ENCODE results near the gene ALG5. TPM values are rescaled to one million over a fixed set of nuclear protein-coding genes. Genes with fewer than 3 reads are reported as not detected.

Gene ALG5
- polyA plus RNA-seq, 1 of the 3 experiments (the other 2 are of a cell fraction), result 24.2 TPM

- POLR2A ChIA-PET, result no interaction called here
- no peak for DNase-seq
- TF ChIP-seq NRF1 (IDR thresholded peaks at IDR 0.05; ENCODE audit: low read depth, low read length) (no peak), SIN3A (IDR thresholded peaks at IDR 0.05; ENCODE audit: borderline replicate concordance, low read depth, low read length) (no peak)
- H4K20me1 ChIP-seq (ENCODE audit: insufficient read depth), result no peaks in the 10 kb centered on the region
- H3K36me3 ChIP-seq (replicated peaks in 1 of 2; ENCODE audit: control insufficient read depth in 1 of 2, insufficient read depth in 2 of 2, low read length in 1 of 2), result peaks cover 42 to 91% of the 10 kb centered on the region in 2 experiments
- H3K79me2 ChIP-seq (ENCODE audit: insufficient read depth), result no peaks in the 10 kb centered on the region; the same call in 1 of the 2 replicates
- no peak overlapping the region for H3K27ac ChIP-seq (ENCODE audit: low read depth in 2 of 2, low read length in 1 of 2)
- no peaks in the 10 kb centered on the region for H3K4me1 ChIP-seq (ENCODE audit: control insufficient read depth in 1 of 2, insufficient read depth in 2 of 2, low read depth in 1 of 2, low read length in 1 of 2)
- no peak overlapping the region for H3K4me3 ChIP-seq (ENCODE audit: low read depth in 2 of 2, low read length in 1 of 2)
- H3F3A ChIP-seq (replicated peaks; ENCODE audit: insufficient read depth), result peaks cover 4% of the 10 kb centered on the region
- no peaks in the 10 kb centered on the region for H3K27me3 ChIP-seq (ENCODE audit: insufficient read depth)
- no peak overlapping the region for H3K9ac ChIP-seq
- H3K9me3 ChIP-seq, result no peaks in the 10 kb centered on the region; the same call in 1 of the 2 replicates
- no peaks in the 10 kb centered on the region for H3K9me2 ChIP-seq
- H3K4me2 ChIP-seq, result no peak overlapping the region
- CTCF ChIA-PET, result interaction anchor here (2.6 to 3.0 kb wide), 2 partner anchors 8 to 115 kb away, joined by 10 read pairs; no protein-coding TSS in a partner anchor
- 94% methylated on average over 1 of the region's 1 CpG for WGBS (ENCODE audit: low lambda C conversion rate)
- H2AFZ ChIP-seq (ENCODE audit: low read depth), result no peak overlapping the region
Observed at GRCh38 chr13:36973009-36973408, 26.1 kb downstream of the ALG5 start.

GRCh38 chr13:36966404-36966803 lies 32.7 kb downstream of the ALG5 start:
- Histone ChIP-seq H3K4me1 (ENCODE audit: control insufficient read depth in 1 of 2, insufficient read depth in 2 of 2, low read depth in 1 of 2, low read length in 1 of 2) (peaks cover 0 to 15% of the 10 kb centered on the region in 2 experiments; a peak in 1 of 4 replicates), H3K27me3 (ENCODE audit: insufficient read depth) (no peaks in the 10 kb centered on the region), H3F3A (replicated peaks; ENCODE audit: insufficient read depth) (peaks cover 19% of the 10 kb centered on the region), H3K36me3 (replicated peaks in 1 of 2; ENCODE audit: control insufficient read depth in 1 of 2, insufficient read depth in 2 of 2, low read length in 1 of 2) (peaks cover 62 to 77% of the 10 kb centered on the region in 2 experiments), H3K27ac (ENCODE audit: low read depth in 2 of 2, low read length in 1 of 2) (peak overlapping the region in 1 of 2 experiments; percentile 79; a peak in 2 of 4 replicates), H3K79me2 (ENCODE audit: insufficient read depth) (no peaks in the 10 kb centered on the region; the same call in 1 of the 2 replicates), H4K20me1 (ENCODE audit: insufficient read depth) (no peaks in the 10 kb centered on the region), H3K9me3 (no peaks in the 10 kb centered on the region), H2AFZ (ENCODE audit: low read depth) (no peak overlapping the region), H3K4me3 (ENCODE audit: low read depth in 2 of 2, low read length in 1 of 2) (no peak overlapping the region), H3K9ac (peak overlapping the region; percentile 53; the same call in 1 of the 2 replicates), H3K9me2 (no peaks in the 10 kb centered on the region), H3K4me2 (no peak overlapping the region; the same call in 1 of the 2 replicates)
- DNase-seq, result no peak
- 86% methylated on average over 4 of the region's 4 CpGs for WGBS (ENCODE audit: low lambda C conversion rate)
- POLR2A ChIA-PET, result no interaction called here
- TF ChIP-seq NFIC (IDR thresholded peaks at IDR 0.05; ENCODE audit: borderline replicate concordance), result no peak
- no peak for TF ChIP-seq MAX (IDR thresholded peaks at IDR 0.05; ENCODE audit: low read depth)
- no peak for TF ChIP-seq MXI1 (IDR thresholded peaks at IDR 0.05; ENCODE audit: low read depth, low read length)
- TF ChIP-seq IRF3 (IDR thresholded peaks at IDR 0.05; ENCODE audit: low read depth, low read length), result no peak
- no peak for TF ChIP-seq TAF1 (IDR thresholded peaks at IDR 0.05; ENCODE audit: borderline replicate concordance, low read depth, low read length)
- TF ChIP-seq FOXJ3 (CRISPR knock-in tag; IDR thresholded peaks at IDR 0.05), result no peak
- TF ChIP-seq SMC3 (IDR thresholded peaks at IDR 0.05; ENCODE audit: low read depth, low read length), result no peak
- TF ChIP-seq RAD21 (IDR thresholded peaks at IDR 0.05; ENCODE audit: low read length), result no peak
- TF ChIP-seq TCF12 (IDR thresholded peaks at IDR 0.05), result no peak
- no peak for TF ChIP-seq CHD2 (IDR thresholded peaks at IDR 0.05; ENCODE audit: low read length, partially characterized antibody)
- TF ChIP-seq FOSL2 (IDR thresholded peaks at IDR 0.05; ENCODE audit: borderline replicate concordance, low read depth), result no peak
- no peak for TF ChIP-seq MEF2A (IDR thresholded peaks at IDR 0.05; ENCODE audit: borderline replicate concordance, low read depth)
- TF ChIP-seq NRF1 (IDR thresholded peaks at IDR 0.05; ENCODE audit: low read depth, low read length), result no peak
- no peak for TF ChIP-seq RXRA (IDR thresholded peaks at IDR 0.05; ENCODE audit: borderline replicate concordance, low read depth)
- TF ChIP-seq ZBTB33 (IDR thresholded peaks at IDR 0.05; ENCODE audit: borderline replicate concordance, low read depth), result no peak
- TF ChIP-seq YY1 (IDR thresholded peaks at IDR 0.05; ENCODE audit: low read depth), result no peak
- no peak for TF ChIP-seq EZH2phosphoT487 (IDR thresholded peaks at IDR 0.05; ENCODE audit: borderline replicate concordance, low read depth)
- TF ChIP-seq USF1 (IDR thresholded peaks at IDR 0.05; ENCODE audit: borderline replicate concordance, low read depth), result no peak
- CTCF ChIA-PET, result interaction anchor here (1.0 kb wide), 1 partner anchor 108 kb away, joined by 3 read pairs; no protein-coding TSS in a partner anchor

All from SK-N-SH (cell line).